Astrocyte of the cerebellum (primary cell): ENCODE measurements around the gene FFAR1.

Experiments used
- DNase-seq: peaks from one replicate; pipeline ENCODE4 v3.0.0-alpha.2; 2011; ENCODE audit warnings: low read depth
- H3K4me3 ChIP-seq: 2 replicates; pipeline ENCODE4 v1.5.1; 2011; ENCODE audit warnings: mild to moderate bottlenecking, low read depth, low read length, moderate library complexity
- in situ Hi-C: cut with HindIII; loops from 2 replicates; pipeline ENCODE4 v1.10.0; 2017; ENCODE audit warnings: low sequenced_read_pairs
- TF ChIP-seq, protein P1 (sequence below): IDR thresholded peaks from 2 replicates; pipeline ENCODE4 v1.5.1; 2012; ENCODE audit warnings: low read length, low read depth, moderate library complexity, mild to moderate bottlenecking; ENCODE audit errors: missing control alignments

Gene FFAR1, protein sequence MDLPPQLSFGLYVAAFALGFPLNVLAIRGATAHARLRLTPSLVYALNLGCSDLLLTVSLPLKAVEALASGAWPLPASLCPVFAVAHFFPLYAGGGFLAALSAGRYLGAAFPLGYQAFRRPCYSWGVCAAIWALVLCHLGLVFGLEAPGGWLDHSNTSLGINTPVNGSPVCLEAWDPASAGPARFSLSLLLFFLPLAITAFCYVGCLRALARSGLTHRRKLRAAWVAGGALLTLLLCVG (N-terminal part only)

DNA sequence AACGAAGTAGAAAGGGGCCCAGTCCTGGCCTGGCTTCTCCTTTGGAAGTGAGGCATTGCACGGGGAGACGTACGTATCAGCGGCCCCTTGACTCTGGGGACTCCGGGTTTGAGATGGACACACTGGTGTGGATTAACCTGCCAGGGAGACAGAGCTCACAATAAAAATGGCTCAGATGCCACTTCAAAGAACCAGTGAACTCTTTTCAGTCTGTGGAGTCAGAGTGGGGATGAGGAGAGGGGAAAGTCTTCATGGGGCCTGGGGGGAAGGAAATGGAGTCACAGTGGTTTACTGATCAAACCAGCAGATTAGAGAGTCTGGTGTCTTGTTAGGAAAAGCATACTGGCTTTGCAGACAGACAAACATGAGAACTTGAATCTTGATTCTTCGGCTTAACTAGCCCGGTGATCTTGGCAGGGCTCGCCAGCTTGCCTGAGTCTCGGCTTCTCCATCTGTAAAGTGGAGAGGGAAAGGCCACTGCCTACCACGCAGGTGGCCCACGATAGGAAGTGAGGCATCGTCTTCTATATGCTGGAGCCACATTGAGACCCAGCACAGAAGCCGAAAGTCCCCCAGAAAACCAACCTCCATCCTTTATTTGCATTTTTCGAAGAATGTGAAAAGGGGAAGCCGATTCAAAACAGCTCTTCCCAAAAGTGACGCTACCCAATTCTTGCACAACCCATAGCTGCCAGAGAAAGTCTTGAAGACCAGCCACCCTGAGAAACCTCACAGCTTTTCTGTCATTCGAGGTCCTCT, at the start of gene FFAR1:
Gene FFAR1 (plus strand): TSS at position 732 of the 759 bp plus-strand sequence. CDS start 3,650 bp downstream, outside the sequence.
- H3K4me3 ChIP-seq, result no peak within 1 kb of the TSS
- TF ChIP-seq, protein P1, sequence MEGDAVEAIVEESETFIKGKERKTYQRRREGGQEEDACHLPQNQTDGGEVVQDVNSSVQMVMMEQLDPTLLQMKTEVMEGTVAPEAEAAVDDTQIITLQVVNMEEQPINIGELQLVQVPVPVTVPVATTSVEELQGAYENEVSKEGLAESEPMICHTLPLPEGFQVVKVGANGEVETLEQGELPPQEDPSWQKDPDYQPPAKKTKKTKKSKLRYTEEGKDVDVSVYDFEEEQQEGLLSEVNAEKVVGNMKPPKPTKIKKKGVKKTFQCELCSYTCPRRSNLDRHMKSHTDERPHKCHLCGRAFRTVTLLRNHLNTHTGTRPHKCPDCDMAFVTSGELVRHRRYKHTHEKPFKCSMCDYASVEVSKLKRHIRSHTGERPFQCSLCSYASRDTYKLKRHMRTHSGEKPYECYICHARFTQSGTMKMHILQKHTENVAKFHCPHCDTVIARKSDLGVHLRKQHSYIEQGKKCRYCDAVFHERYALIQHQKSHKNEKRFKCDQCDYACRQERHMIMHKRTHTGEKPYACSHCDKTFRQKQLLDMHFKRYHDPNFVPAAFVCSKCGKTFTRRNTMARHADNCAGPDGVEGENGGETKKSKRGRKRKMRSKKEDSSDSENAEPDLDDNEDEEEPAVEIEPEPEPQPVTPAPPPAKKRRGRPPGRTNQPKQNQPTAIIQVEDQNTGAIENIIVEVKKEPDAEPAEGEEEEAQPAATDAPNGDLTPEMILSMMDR, result no peak
- in situ Hi-C loops, result no loop called here
- no peak for DNase-seq

DNA sequence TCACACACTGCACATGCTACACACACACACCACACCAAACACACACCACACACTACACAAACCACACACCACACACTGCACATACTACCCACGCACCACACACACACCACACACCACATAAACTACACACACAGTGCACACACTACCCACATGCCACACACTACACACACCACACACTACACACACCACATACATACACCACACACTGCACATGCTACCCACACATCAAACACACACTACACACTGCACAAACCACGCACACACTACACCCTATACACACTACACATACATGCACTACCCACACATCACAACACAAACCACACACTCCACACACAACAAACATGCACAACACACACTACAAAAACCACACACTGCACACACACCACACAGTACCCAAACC, 49.8 kb upstream of the FFAR1 start:
- TF ChIP-seq, protein P1, result no peak
- DNase-seq, result no peak
- H3K4me3 ChIP-seq, result no peak overlapping the region
- in situ Hi-C loops, result no loop called here

DNA sequence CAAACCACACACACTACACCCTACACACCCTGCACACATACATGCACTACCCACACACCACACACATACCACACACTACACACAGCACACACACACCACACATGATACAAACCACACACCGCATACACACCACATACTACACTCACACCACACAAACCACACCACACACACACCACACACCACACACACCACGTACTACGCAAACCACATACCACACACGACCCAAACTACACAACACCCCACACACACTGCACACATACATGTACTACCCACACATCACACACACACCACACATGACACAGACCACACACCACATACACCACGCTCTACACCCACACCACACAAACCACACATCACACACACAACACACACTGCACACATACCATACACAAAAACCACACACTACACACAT, 49.1 kb upstream of the FFAR1 start:
- no peak for DNase-seq
- TF ChIP-seq, protein P1, result no peak
- in situ Hi-C loops, result no loop called here
- no peak overlapping the region for H3K4me3 ChIP-seq

DNA sequence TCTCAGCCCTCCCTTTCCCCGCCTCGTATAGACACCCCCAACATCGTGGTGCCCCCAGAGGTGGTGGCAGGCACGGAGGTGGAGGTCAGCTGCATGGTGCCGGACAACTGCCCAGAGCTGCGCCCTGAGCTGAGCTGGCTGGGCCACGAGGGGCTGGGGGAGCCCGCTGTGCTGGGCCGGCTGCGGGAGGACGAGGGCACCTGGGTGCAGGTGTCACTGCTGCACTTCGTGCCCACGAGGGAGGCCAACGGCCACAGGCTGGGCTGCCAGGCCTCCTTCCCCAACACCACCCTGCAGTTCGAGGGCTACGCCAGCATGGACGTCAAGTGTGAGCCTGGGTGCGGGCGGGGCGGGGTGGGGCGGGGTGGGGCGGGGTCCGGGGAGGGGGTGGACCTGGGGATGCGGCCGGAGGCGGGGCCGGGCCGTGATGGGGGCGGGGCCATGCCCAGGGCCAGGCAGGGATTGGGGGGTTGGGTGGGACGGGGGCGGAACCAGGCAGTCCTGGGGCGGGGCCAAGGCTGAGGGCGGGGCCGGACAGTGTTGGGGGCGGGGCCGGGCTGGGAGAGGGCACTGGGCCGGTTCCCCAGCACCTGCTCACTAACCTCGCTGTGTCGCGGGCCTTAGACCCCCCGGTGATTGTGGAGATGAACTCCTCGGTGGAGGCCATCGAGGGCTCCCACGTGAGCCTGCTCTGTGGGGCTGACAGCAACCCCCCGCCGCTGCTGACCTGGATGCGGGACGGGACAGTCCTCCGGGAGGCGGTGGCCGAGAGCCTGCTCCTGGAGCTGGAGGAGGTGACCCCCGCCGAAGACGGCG, 48.0 kb upstream of the FFAR1 start:
- TF ChIP-seq, protein P1, result no peak
- DNase-seq, result no peak
- no peak overlapping the region for H3K4me3 ChIP-seq
- in situ Hi-C loops, result no loop called here

DNA sequence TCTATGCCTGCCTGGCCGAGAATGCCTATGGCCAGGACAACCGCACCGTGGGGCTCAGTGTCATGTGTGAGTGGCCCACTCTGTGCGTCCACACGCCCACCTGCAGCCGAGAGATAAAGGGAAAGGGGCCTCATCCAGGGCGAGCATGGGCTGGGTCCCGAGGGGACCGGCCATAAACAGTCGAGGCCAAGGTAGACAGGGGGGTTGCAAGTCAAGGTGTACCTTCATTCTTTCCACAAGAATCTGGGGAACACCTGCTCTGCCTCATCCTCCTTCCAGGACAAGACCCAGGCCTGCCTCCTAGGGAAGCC, 47.4 kb upstream of the FFAR1 start:
- no peak overlapping the region for H3K4me3 ChIP-seq
- DNase-seq, result no peak
- TF ChIP-seq, protein P1, result no peak
- in situ Hi-C loops, result no loop called here

DNA sequence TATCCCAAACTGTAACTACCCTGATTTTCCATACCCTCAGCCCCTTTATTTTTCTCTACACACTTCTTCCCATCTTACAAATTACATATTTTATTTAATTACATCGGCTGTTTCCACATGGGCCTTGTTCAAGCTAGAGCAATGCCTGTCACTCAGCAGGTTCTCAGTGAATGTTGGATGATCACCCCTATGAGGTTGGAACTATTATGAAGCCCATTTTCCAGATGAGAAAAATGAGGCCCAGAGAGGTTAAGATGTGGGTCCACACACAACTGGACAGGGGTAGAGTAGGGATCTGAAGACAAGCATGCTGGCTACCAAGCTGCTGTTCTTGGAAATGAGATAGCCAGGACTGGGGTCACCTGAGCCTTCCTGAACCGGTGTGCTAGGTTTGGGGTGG, 45.7 kb upstream of the FFAR1 start:
- H3K4me3 ChIP-seq, result no peak overlapping the region
- in situ Hi-C loops, result no loop called here
- DNase-seq, result no peak
- TF ChIP-seq, protein P1, result no peak
